Measurements from ENCODE around the gene ACOT11.

ACOT11 gene

DNA sequence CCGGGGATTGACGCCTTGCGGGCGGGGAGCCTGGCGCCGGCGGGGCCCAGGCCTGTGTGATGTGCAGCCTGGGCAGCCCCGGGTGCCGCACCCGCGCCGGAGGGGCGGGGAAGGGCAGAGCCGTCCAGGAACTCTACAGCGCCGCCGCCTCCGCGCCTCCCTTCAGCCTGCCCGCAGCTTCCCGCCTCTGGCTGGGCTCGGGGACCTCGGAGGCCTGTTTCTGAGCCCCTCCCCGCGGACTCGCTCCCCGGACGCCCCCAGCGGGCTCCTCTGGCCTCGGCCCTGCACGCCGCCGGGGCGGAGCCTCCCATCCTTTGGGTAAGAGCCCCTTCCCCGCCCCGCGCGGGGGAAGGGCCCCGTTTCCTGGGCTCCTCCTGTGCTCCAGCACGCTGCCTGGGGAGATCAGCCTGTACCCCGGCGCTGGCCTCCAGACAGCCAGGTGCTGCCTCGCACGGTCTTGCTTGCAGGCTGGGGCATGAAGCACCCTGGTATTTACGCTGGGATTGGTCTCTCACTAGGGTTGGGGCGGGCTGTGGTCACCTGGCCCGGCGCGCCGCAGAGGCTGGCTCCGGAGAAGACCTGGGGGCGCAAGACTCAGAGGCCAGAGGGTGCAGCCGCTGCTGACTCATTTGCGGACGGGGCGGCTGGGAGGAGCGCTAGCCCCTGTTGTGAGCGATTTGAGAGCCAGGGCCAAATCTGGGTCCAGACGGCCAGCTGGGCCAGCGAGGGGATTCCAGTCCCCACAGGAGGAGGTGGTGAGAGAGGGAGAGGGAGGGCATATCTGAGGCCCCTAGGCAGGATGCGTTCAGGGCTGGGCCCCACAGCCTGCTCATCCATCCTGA, 5.7 kb upstream of the ACOT11 start:
- Histone ChIP-seq H3K27ac (ENCODE audit: extremely low read depth, low read depth, low read length) (peak overlapping the region; percentile 65; the same call in 1 of the 2 replicates), H3K4me3 (ENCODE audit: low read depth, low read length) (peak overlapping the region; percentile 34), H3K9me3 (ENCODE audit: control insufficient read depth, insufficient read depth, low read depth, low read length) (no peaks in the 10 kb centered on the region), H3K4me1 (ENCODE audit: control insufficient read depth, insufficient read depth, low read length) (no peaks in the 10 kb centered on the region; the same call in 1 of the 2 replicates), H3K36me3 (ENCODE audit: control insufficient read depth in 2 of 2, insufficient read depth in 1 of 2, low read length in 2 of 2) (no peaks in the 10 kb centered on the region)
- ChIA-PET POLR2A (no interaction called here), CTCF (interaction anchor here (0.5 to 1.1 kb wide), 3 partner anchors 42 to 361 kb away, joined by 3 to 4 read pairs (median 3); no protein-coding TSS in a partner anchor)
- TF ChIP-seq BCL6B (tag by site-specific recombination; IDR thresholded peaks at IDR 0.05) (no peak), ZNF221 (tag by site-specific recombination; IDR thresholded peaks at IDR 0.05; ENCODE audit: borderline replicate concordance) (no peak), ZSCAN23 (tag by site-specific recombination; IDR thresholded peaks at IDR 0.05) (no peak), ZIC2 (tag by site-specific recombination; IDR thresholded peaks at IDR 0.05) (peak; percentile 95), SCRT1 (tag by site-specific recombination; IDR thresholded peaks at IDR 0.05; ENCODE audit: borderline replicate concordance) (no peak), ZNF830 (tag by site-specific recombination; IDR thresholded peaks at IDR 0.05; ENCODE audit: low read depth) (no peak), ZNF324 (tag by site-specific recombination; IDR thresholded peaks at IDR 0.05) (0 out of 2 replicates have a peak, but pooled peaks have one; percentile 25), TRIM28 (IDR thresholded peaks at IDR 0.05; ENCODE audit: borderline replicate concordance, low read length) (0 out of 2 replicates have a peak, but pooled peaks have one; percentile 12), ZNF548 (tag by site-specific recombination; IDR thresholded peaks at IDR 0.05) (no peak), IKZF3 (tag by site-specific recombination; IDR thresholded peaks at IDR 0.05) (0 out of 2 replicates have a peak, but pooled peaks have one; percentile 43), ZBTB49 (tag by site-specific recombination; IDR thresholded peaks at IDR 0.05; ENCODE audit: low read depth) (no peak), ZNF623 (tag by site-specific recombination; IDR thresholded peaks at IDR 0.05) (no peak), SP7 (tag by site-specific recombination; IDR thresholded peaks at IDR 0.05) (peak; percentile 63), ZNF37A (tag by site-specific recombination; IDR thresholded peaks at IDR 0.05) (no peak), ZNF560 (tag by site-specific recombination; IDR thresholded peaks at IDR 0.05; ENCODE audit: borderline replicate concordance) (0 out of 2 replicates have a peak, but pooled peaks have one; percentile 12), ZBTB48 (tag by site-specific recombination; IDR thresholded peaks at IDR 0.05) (0 out of 2 replicates have a peak, but pooled peaks have one; percentile 41), ZNF211 (tag by site-specific recombination; IDR thresholded peaks at IDR 0.05; ENCODE audit: low read depth) (no peak), ZFHX2 (tag by site-specific recombination; conservative IDR thresholded peaks at IDR 0.05) (peak; percentile 63), ZNF791 (tag by site-specific recombination; IDR thresholded peaks at IDR 0.05) (no peak), ZNF580 (tag by site-specific recombination; IDR thresholded peaks at IDR 0.05) (no peak), MEIS1 (CRISPR knock-in tag; IDR thresholded peaks at IDR 0.05; ENCODE audit: borderline replicate concordance) (no peak), ZNF513 (tag by site-specific recombination; IDR thresholded peaks at IDR 0.05) (no peak), ZNF558 (tag by site-specific recombination; IDR thresholded peaks at IDR 0.05) (no peak), ZNF335 (tag by site-specific recombination; conservative IDR thresholded peaks at IDR 0.05) (peak; percentile 87)
- TF ChIP-seq, protein P1, sequence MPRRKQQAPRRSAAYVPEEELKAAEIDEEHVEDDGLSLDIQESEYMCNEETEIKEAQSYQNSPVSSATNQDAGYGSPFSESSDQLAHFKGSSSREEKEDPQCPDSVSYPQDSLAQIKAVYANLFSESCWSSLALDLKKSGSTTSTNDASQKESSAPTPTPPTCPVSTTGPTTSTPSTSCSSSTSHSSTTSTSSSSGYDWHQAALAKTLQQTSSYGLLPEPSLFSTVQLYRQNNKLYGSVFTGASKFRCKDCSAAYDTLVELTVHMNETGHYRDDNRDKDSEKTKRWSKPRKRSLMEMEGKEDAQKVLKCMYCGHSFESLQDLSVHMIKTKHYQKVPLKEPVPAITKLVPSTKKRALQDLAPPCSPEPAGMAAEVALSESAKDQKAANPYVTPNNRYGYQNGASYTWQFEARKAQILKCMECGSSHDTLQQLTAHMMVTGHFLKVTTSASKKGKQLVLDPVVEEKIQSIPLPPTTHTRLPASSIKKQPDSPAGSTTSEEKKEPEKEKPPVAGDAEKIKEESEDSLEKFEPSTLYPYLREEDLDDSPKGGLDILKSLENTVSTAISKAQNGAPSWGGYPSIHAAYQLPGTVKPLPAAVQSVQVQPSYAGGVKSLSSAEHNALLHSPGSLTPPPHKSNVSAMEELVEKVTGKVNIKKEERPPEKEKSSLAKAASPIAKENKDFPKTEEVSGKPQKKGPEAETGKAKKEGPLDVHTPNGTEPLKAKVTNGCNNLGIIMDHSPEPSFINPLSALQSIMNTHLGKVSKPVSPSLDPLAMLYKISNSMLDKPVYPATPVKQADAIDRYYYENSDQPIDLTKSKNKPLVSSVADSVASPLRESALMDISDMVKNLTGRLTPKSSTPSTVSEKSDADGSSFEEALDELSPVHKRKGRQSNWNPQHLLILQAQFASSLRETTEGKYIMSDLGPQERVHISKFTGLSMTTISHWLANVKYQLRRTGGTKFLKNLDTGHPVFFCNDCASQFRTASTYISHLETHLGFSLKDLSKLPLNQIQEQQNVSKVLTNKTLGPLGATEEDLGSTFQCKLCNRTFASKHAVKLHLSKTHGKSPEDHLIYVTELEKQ (tag by site-specific recombination; IDR thresholded peaks at IDR 0.05; ENCODE audit: borderline replicate concordance): no peak
- TF ChIP-seq, protein P2, sequence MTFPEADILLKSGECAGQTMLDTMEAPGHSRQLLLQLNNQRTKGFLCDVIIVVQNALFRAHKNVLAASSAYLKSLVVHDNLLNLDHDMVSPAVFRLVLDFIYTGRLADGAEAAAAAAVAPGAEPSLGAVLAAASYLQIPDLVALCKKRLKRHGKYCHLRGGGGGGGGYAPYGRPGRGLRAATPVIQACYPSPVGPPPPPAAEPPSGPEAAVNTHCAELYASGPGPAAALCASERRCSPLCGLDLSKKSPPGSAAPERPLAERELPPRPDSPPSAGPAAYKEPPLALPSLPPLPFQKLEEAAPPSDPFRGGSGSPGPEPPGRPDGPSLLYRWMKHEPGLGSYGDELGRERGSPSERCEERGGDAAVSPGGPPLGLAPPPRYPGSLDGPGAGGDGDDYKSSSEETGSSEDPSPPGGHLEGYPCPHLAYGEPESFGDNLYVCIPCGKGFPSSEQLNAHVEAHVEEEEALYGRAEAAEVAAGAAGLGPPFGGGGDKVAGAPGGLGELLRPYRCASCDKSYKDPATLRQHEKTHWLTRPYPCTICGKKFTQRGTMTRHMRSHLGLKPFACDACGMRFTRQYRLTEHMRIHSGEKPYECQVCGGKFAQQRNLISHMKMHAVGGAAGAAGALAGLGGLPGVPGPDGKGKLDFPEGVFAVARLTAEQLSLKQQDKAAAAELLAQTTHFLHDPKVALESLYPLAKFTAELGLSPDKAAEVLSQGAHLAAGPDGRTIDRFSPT (tag by site-specific recombination; IDR thresholded peaks at IDR 0.05): no peak
